GM18858 (cell line): ENCODE results near the gene NNMT.

Source experiments
- ATAC-seq: cut with Tn5 transposase; IDR thresholded peaks from one replicate; pipeline ENCODE4 v1.9.1; 2021; ENCODE audit not compliant: unreplicated experiment

NNMT gene

GRCh38 chr11:114295676-114296604, at the start of gene NNMT:
NNMT (plus strand) TSS chr11:114296399; CDS start chr11:114296557, 158 bp downstream.
- ATAC-seq: no peak

DNA sequence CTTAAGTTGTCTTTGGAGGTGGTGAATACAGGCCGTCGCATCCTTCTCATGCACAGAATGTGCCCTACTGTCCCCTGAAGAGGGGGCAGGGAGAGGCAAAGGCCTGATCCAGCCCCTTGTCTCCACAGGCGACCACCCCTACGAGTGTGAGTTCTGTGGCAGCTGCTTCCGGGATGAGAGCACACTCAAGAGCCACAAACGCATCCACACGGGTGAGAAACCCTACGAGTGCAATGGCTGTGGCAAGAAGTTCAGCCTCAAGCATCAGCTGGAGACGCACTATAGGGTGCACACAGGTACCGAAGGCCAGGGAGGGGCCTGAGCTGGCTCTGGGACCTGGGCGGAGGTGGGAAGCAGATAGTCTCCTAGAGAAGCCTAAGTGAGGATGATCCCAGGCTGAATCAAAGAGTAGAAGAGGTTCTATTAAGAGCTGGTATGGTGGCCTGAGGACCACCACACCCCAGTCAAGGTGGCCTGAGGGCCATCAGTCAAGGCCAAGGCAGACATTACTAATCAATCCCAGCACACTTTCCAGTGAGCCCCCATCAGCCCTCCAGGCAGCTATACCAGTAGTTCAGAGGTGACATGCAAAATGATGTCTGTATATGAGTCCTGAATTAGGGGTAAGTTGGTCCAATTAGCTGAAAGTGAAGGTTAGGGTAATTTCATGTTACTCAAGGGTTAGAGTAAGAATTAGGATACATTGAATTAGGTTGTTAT, 49.0 kb upstream of the NNMT start:
- ATAC-seq: no peak

DNA sequence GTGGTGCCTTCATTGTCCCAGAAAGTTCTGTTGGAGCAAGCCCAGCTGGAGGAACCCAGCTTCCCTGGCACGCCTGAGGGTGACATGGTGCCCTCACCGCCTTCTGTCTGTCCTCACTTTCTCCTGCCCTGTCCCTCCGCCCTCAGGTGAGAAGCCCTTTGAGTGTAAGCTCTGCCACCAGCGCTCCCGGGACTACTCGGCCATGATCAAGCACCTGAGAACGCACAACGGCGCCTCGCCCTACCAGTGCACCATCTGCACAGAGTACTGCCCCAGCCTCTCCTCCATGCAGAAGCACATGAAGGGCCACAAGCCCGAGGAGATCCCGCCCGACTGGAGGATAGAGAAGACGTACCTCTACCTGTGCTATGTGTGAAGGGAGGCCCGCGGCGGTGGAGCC, 46.0 kb upstream of the NNMT start:
- ATAC-seq: no peak

- no peak for ATAC-seq
Observed at GRCh38 chr11:114250993-114251814, 45.0 kb upstream of the NNMT start.

GRCh38 chr11:114251815-114252337, 44.3 kb upstream of the NNMT start:
- ATAC-seq: no peak

DNA sequence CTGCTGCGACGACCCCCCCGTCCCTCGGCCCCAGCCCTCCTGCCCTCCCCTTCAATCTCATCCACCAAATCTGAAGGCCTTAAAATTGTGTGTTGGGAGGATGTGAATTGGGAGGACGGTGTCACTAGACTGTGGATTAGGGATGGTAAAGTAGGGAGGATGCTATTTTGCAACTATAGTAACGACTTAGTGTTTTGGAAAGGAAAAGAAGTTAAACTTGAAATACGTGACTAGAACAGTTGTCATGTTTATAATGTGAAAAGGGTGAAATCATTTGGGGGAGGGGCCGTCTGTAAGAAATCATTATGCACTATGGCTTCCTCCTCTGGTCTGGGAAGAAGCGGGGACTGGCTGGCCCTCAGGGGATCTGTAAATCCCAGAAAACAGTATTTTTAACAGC, 43.4 kb upstream of the NNMT start:
- ATAC-seq: no peak

GRCh38 chr11:114253771-114254170, 42.4 kb upstream of the NNMT start:
- no peak for ATAC-seq

DNA sequence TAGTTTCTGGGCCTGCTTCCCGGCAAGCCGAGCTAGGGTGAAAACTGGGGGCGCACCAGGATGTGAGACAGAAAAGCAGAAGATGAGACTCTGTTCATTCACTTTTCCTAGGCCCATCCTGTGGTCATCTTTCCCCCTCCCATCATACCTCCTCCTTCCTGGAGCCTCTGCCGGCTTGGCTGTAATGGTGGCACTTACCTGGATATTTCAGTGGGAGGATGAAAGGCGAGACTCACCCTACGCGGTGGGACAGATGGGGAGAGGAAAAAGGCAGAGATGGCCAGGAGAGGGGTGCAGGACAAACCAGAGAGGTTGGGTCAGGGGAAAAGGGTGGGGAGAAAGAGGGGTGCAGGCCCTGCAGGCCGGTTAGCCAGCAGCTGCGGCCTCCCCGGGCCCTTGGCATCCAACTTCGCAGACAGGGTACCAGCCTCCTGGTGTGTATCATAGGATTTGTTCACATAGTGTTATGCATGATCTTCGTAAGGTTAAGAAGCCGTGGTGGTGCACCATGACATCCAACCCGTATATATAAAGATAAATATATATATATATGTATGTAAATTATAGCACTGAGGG, 41.5 kb upstream of the NNMT start:
- ATAC-seq: no peak

- ATAC-seq: no peak
Observed at GRCh38 chr11:114255289-114255688, 40.9 kb upstream of the NNMT start.

DNA sequence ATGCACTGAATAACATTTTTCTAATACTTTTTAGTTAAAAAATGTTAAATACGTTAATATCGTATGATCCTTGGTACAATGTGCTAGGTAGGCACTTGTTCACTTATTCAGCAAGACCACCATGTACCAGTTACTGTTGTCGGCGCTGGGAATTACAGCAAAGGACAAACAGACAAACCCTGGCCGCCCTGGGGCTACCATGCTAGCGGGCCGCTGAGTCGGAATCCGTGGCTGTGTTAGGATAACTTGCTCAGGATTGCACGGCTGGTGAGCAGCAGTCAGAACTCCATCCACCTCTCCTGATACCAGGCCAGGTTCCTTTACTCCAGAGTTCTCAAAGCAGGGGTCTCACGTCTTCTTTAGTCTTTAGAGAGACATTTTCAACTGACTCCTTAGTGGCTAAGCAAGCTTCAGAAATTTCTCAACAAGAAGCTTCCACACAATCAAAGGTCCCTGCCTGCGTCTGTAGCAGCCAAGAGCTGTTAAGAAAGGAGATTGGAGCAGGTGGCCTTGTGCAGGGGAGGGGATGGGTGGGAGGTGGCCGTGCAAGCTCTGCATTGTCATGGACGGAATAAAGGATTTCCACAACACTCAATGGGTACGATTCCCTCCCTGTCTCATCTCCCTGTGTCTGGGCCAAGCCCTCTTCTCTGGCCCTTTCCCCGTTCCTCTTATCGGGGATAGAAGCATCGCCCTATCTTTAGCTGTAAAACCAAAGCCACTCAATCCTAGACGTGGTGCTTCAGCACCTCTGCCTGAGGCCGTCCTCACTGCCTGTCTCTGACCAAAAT, 39.8 kb upstream of the NNMT start:
- no peak for ATAC-seq

GRCh38 chr11:114256967-114257286, 39.3 kb upstream of the NNMT start:
- no peak for ATAC-seq

DNA sequence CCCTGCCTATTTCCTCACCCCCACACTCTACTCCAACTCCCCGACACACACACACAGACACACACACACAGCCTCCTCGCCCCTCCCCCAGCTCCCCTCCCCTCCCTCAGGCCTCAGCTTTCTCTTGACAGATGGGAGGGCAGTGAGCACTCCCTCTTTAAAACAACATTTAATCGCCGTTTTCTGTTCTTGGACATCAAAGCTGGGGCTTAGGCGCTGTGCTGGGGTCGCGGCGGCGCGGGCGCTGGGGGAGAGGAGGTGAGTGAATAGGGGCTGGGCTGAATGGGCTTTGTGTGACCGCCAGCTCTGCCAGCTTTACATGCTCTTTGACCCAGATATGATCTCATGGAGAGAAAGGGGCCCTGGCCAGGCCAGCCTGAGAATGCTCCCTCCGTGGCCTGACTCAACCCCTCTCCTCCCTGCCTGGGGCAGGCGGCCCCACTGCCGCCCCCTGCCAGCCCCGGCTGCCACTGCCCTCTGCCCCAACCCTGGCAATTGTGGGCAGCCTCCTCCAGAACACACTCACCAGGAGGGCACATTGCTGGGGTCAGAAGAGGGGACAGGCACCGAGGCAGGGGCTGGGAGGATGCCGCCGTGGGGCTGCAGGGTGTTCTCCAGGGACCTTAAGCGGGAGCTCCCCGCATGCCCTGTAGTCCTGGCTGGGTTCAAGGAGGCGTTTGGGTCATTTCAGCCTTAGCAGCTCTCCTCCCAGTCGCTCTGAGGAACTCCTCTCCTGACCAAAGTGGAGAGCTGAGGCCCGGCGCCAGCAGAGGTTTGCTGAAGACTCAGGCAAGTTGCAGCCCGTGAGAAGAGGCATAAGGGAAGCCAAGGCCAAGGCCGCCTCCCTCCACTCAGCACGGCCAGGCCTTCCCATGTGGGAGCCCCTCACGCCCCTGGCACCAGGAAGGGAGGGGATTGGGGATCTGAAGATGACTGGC, 38.3 kb upstream of the NNMT start:
- ATAC-seq: no peak

DNA sequence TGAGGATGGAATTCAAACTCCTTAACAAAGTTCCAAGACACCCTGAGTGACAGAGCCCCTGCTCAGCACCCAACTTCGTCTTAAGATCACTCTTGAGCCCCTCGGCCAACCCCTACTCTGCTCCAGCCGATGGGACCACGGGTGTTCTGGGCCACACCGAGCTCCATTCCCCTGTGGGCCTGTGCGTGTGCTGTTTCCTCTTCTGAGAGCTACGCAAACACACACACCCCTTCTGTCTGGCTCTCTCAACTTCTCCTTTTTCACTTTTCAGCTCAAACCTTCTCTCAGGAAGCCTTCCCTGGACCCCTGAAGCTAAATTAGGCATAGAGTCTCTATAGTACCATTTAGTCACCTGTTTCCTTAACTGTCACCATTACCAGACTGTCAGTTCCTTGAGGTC, 37.5 kb upstream of the NNMT start:
- no peak for ATAC-seq

- no peak for ATAC-seq
Observed at GRCh38 chr11:114259124-114259526, 37.1 kb upstream of the NNMT start.

GRCh38 chr11:114259551-114259983, 36.6 kb upstream of the NNMT start:
- no peak for ATAC-seq

GRCh38 chr11:114260077-114260476, 36.1 kb upstream of the NNMT start:
- no peak for ATAC-seq

DNA sequence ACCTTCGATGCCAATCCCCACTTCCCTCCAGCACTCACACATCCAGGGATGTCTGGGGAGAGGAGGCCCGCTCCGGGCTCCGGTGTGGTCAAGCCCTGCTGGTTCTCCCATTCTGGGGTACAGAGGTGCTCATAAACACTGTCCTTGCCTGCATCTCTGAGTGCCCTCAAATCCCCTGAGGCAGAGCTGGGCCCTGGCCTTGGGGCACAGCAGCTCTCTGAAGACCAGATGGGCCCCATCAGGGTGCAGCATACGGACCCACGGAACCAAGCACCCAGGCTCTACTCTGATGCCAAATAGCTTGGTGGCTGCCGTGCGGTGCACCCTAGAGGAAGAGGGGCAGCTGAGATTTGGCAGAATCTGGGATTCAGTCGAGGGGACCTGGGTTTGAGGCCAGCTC, 35.7 kb upstream of the NNMT start:
- ATAC-seq: no peak

- ATAC-seq: no peak
Observed at GRCh38 chr11:114261791-114262190, 34.4 kb upstream of the NNMT start.
